ENCODE measurements around the gene SGSM1. TPM values are rescaled to one million over a fixed set of nuclear protein-coding genes. Genes with fewer than 3 reads are reported as not detected.

The SGSM1 gene
- not detected in 2 replicates for total RNA-seq (2014; rRNA removed; shearing (Covaris generic))

GRCh38 chr22:24805790-24806662 lies at the start of gene SGSM1:
Gene SGSM1, plus strand, starts transcription at chr22:24806211. Its CDS starts 115 bp downstream, at chr22:24806326.
- DNase-seq (ENCODE audit: low read depth): peak; percentile 58

GRCh38 chr22:24758164-24758799 lies 47.7 kb upstream of the SGSM1 start:
- DNase-seq (ENCODE audit: low read depth): peak; percentile 37

- no peak for DNase-seq (ENCODE audit: low read depth)
These were observed 46.2 kb upstream of the SGSM1 start for GRCh38 chr22:24759765-24760164.

- no peak for DNase-seq (ENCODE audit: low read depth)
These were observed 45.2 kb upstream of the SGSM1 start for GRCh38 chr22:24760708-24761306.

GRCh38 chr22:24761888-24762675 lies 43.9 kb upstream of the SGSM1 start:
- DNase-seq (ENCODE audit: low read depth): no peak

- DNase-seq (ENCODE audit: low read depth): no peak
These were observed 42.0 kb upstream of the SGSM1 start for GRCh38 chr22:24763872-24764485.

- no peak for DNase-seq (ENCODE audit: low read depth)
These were observed 40.8 kb upstream of the SGSM1 start for GRCh38 chr22:24765166-24765565.

- DNase-seq (ENCODE audit: low read depth): peak; percentile 43
These were observed 37.3 kb upstream of the SGSM1 start for GRCh38 chr22:24768537-24769374.

GRCh38 chr22:24772493-24773220 lies 33.4 kb upstream of the SGSM1 start:
- peak; percentile 36 for DNase-seq (ENCODE audit: low read depth)

GRCh38 chr22:24775769-24776492 lies 30.1 kb upstream of the SGSM1 start:
- DNase-seq (ENCODE audit: low read depth): no peak

- DNase-seq (ENCODE audit: low read depth): no peak
These were observed 29.5 kb upstream of the SGSM1 start for GRCh38 chr22:24776525-24776924.

- no peak for DNase-seq (ENCODE audit: low read depth)
These were observed 16.5 kb upstream of the SGSM1 start for GRCh38 chr22:24789516-24789915.

GRCh38 chr22:24791362-24791761 lies 14.6 kb upstream of the SGSM1 start:
- no peak for DNase-seq (ENCODE audit: low read depth)

- DNase-seq (ENCODE audit: low read depth): no peak
These were observed 10.0 kb upstream of the SGSM1 start for GRCh38 chr22:24796056-24796455.

GRCh38 chr22:24796860-24797259 lies 9.2 kb upstream of the SGSM1 start:
- DNase-seq (ENCODE audit: low read depth): no peak

GRCh38 chr22:24801901-24802465 lies 4.0 kb upstream of the SGSM1 start:
- no peak for DNase-seq (ENCODE audit: low read depth)

- DNase-seq (ENCODE audit: low read depth): peak; percentile 17
These were observed 2.9 kb upstream of the SGSM1 start for GRCh38 chr22:24803064-24803542.

GRCh38 chr22:24806663-24807001 lies 621 bp downstream of the SGSM1 start:
- no peak for DNase-seq (ENCODE audit: low read depth)
